ENCODE data around the gene SAFB2.
"Not testable (repeated sequence)": the region's sequence is repeated elsewhere in the genome, so short reads cannot be mapped to it uniquely, and the experiment has no call there.

SAFB2 gene

GRCh38 chr19:5619946-5620345, 2.6 kb downstream of the SAFB2 start:
- TF ChIP-seq CTCF (IDR thresholded peaks at IDR 0.05; ENCODE audit: extremely low read depth, missing control alignments), result no peak
- no peak for DNase-seq (ENCODE audit: low spot score)

GRCh38 chr19:5618591-5618990, 4.0 kb downstream of the SAFB2 start:
- TF ChIP-seq CTCF (IDR thresholded peaks at IDR 0.05; ENCODE audit: extremely low read depth, missing control alignments), result no peak
- no peak for DNase-seq (ENCODE audit: low spot score)

GRCh38 chr19:5617080-5617479, 5.5 kb downstream of the SAFB2 start:
- TF ChIP-seq CTCF (IDR thresholded peaks at IDR 0.05; ENCODE audit: extremely low read depth, missing control alignments), result no peak
- DNase-seq (ENCODE audit: low spot score), result no peak

- DNase-seq (ENCODE audit: low spot score), result no peak
- TF ChIP-seq CTCF (IDR thresholded peaks at IDR 0.05; ENCODE audit: extremely low read depth, missing control alignments), result no peak
Observed at GRCh38 chr19:5615756-5616327, 6.7 kb downstream of the SAFB2 start.

- no peak for DNase-seq (ENCODE audit: low spot score)
- TF ChIP-seq CTCF (IDR thresholded peaks at IDR 0.05; ENCODE audit: extremely low read depth, missing control alignments), result no peak
Observed at GRCh38 chr19:5612891-5613865, 9.4 kb downstream of the SAFB2 start.

GRCh38 chr19:5609881-5610448, 12.6 kb downstream of the SAFB2 start:
- DNase-seq (ENCODE audit: low spot score), result no peak
- no peak for TF ChIP-seq CTCF (IDR thresholded peaks at IDR 0.05; ENCODE audit: extremely low read depth, missing control alignments)

GRCh38 chr19:5608766-5609165, 13.8 kb downstream of the SAFB2 start:
- DNase-seq (ENCODE audit: low spot score), result not testable (repeated sequence)

All from GM20000 (cell line).